HEK293T (cell line): ENCODE data around the gene CYP2F1.
"Not testable (repeated sequence)": the region's sequence is repeated elsewhere in the genome, so short reads cannot be mapped to it uniquely, and the experiment has no call there.

ENCODE experiments used
- CTCF ChIA-PET: fragments of 350-600 bp; formaldehyde crosslinking; extraction: SDS; loops from one replicate; lab custom pipeline; 2021; ENCODE audit warnings: antibody characterized with exemption, inconsistent platforms; lab: Yijun Ruan, JAX
- POLR2A ChIA-PET: fragments of 350-600 bp; formaldehyde crosslinking; extraction: SDS; loops from one replicate; lab custom pipeline; 2020; ENCODE audit warnings: antibody characterized with exemption, inconsistent platforms; lab: Yijun Ruan, JAX
- DNase-seq: peaks from one replicate; pipeline ENCODE4 v3.0.0; 2012; ENCODE audit warnings: mixed read lengths; ENCODE audit errors: extremely low spot score
- ARNT ChIP-seq: fragments of 450-650 bp; IDR thresholded peaks from 2 replicates; pipeline ENCODE4 v1.6.1; 2017; ENCODE audit warnings: mild to moderate bottlenecking
- BHLHE40 ChIP-seq: fragments of 450-650 bp; IDR thresholded peaks from 2 replicates; pipeline ENCODE4 v1.6.1; 2016; ENCODE audit warnings: mild to moderate bottlenecking, moderate library complexity, borderline replicate concordance
- CTBP1 ChIP-seq: fragments of 450-650 bp; IDR thresholded peaks from 2 replicates; pipeline ENCODE4 v1.6.1; 2016; ENCODE audit warnings: borderline replicate concordance
- ELF4 ChIP-seq: fragments of 450-650 bp; IDR thresholded peaks from 2 replicates; pipeline ENCODE4 v1.6.1; 2017; ENCODE audit warnings: antibody characterized with exemption
- FOXA1 ChIP-seq: fragments of 450-650 bp; IDR thresholded peaks from 2 replicates; pipeline ENCODE4 v1.6.1; 2016; ENCODE audit warnings: mild to moderate bottlenecking
- FOXK2 ChIP-seq: fragments of 450-650 bp; IDR thresholded peaks from 2 replicates; pipeline ENCODE4 v1.6.1; 2016; ENCODE audit warnings: mild to moderate bottlenecking
- FOXM1 ChIP-seq: fragments of 450-650 bp; IDR thresholded peaks from 2 replicates; pipeline ENCODE4 v1.6.1; 2017; ENCODE audit warnings: mild to moderate bottlenecking, borderline replicate concordance
- HDGF ChIP-seq: fragments of 450-650 bp; IDR thresholded peaks from 2 replicates; pipeline ENCODE4 v1.6.1; 2017; ENCODE audit warnings: antibody characterized with exemption, borderline replicate concordance
- L3MBTL2 ChIP-seq: fragments of 450-650 bp; conservative IDR thresholded peaks from 2 replicates; pipeline ENCODE4 v1.6.1; 2016; ENCODE audit warnings: mild to moderate bottlenecking
- LEF1 ChIP-seq: fragments of 450-650 bp; IDR thresholded peaks from 2 replicates; pipeline ENCODE4 v1.6.1; 2017; ENCODE audit warnings: mild to moderate bottlenecking, borderline replicate concordance
- NFRKB ChIP-seq: fragments of 450-650 bp; IDR thresholded peaks from 2 replicates; pipeline ENCODE4 v1.6.1; 2016; ENCODE audit warnings: mild to moderate bottlenecking, moderate library complexity
- SP1 ChIP-seq: fragments of 450-650 bp; IDR thresholded peaks from 2 replicates; pipeline ENCODE4 v1.6.1; 2017
- SUZ12 ChIP-seq: fragments of 450-650 bp; IDR thresholded peaks from 2 replicates; pipeline ENCODE4 v1.6.1; 2016; ENCODE audit warnings: mild to moderate bottlenecking
- TARDBP ChIP-seq: fragments of 450-650 bp; IDR thresholded peaks from 2 replicates; pipeline ENCODE4 v1.6.1; 2016
- ZNF384 ChIP-seq: fragments of 450-650 bp; IDR thresholded peaks from 2 replicates; pipeline ENCODE4 v1.6.1; 2016
- TF ChIP-seq, protein P1 (sequence below): fragments of 450-650 bp; IDR thresholded peaks from 2 replicates; pipeline ENCODE4 v1.6.1; 2016

CYP2F1 gene

DNA sequence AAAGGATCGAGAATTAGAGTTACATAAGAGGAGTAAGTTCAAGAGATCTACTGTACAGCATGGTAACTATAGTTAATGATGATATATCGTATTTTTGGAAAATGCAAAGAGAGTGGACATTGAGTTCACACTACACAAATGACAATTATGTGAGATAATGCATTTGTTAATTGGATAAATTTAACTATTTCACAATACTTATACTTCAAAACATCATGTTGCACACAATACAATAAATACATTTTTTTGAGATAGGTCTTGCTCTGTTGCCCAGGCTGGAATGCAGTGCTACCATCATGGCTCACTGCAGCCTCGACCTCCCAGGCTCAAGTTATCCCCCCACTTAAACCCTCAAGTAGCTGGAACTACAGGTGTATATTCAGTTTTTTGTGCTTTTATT is 8.1 kb upstream of the CYP2F1 start:
- POLR2A ChIA-PET: no interaction called here

DNA sequence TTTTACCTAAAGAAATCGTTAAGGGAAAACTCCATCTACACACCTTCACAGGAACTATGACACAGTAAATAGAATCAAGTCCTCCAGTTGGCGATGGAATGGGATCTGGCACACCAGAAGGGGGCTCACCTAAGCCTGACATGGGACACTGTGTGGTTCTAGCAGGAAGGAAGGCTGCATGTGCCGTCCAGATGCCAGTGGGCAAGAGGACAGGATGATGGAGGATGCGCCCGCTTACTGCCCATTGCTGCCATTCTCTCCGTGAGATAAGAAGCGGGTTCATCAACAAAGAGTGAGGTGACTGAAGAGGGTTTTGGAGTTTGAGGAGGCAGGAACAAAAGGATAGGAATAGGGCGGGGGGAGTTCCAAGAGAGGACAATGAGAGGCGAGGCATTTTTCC is 2.9 kb upstream of the CYP2F1 start:
- CTCF ChIA-PET: no interaction called here
- POLR2A ChIA-PET: no interaction called here
- no peak for TF ChIP-seq NFRKB
- TF ChIP-seq SUZ12: no peak
- no peak for TF ChIP-seq FOXA1
- TF ChIP-seq BHLHE40: no peak
- no peak for TF ChIP-seq TARDBP
- no peak for TF ChIP-seq ARNT
- TF ChIP-seq L3MBTL2: no peak
- TF ChIP-seq FOXK2: no peak
- no peak for TF ChIP-seq LEF1
- TF ChIP-seq CTBP1: no peak
- no peak for TF ChIP-seq FOXM1
- no peak for TF ChIP-seq HDGF
- TF ChIP-seq SP1: no peak
- no peak for DNase-seq

More for the DNA sequence above, 8.1 kb upstream of the CYP2F1 start:
- DNase-seq: no peak
- CTCF ChIA-PET: no interaction called here
- no peak for TF ChIP-seq BHLHE40
- TF ChIP-seq FOXM1: no peak
- no peak for TF ChIP-seq L3MBTL2
- no peak for TF ChIP-seq FOXA1
- no peak for TF ChIP-seq CTBP1
- no peak for TF ChIP-seq ZNF384
- no peak for TF ChIP-seq FOXK2
- TF ChIP-seq SP1: no peak
- TF ChIP-seq NFRKB: no peak
- TF ChIP-seq TARDBP: no peak

DNA sequence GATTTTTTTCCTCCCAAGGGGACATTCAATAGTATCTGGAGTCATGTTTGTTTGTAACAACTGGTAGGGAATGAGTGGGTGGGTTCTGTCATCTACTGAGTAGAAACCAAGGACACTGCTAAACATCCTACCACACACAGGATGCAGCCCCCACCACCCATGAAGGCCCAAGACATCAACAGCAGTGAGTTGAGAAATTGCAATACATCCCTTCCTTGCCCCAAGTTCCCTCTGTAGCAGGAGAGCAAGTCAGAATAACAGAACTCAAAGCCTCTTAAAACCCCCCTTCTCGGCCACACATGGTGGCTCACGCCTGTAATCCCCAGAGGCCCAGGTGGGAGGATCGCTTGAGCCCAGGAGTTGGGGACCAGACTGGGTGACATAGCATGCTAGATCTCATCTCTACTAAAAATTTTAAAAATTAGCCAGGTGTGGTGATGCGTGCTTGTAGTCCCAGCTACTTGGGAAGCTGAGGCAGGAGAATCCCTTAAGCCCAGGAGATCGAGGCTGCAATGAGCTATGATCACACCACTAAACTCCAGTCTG is 2.4 kb upstream of the CYP2F1 start:
- ChIA-PET POLR2A (no interaction called here), CTCF (no interaction called here)
- TF ChIP-seq ARNT: no peak
- no peak for TF ChIP-seq TARDBP
- no peak for TF ChIP-seq ELF4
- TF ChIP-seq FOXM1: no peak
- TF ChIP-seq FOXK2: no peak
- TF ChIP-seq CTBP1: no peak
- no peak for TF ChIP-seq L3MBTL2
- TF ChIP-seq FOXA1: no peak
- no peak for TF ChIP-seq LEF1
- TF ChIP-seq NFRKB: no peak
- no peak for TF ChIP-seq SUZ12
- no peak for TF ChIP-seq BHLHE40
- TF ChIP-seq SP1: no peak
- no peak for DNase-seq

DNA sequence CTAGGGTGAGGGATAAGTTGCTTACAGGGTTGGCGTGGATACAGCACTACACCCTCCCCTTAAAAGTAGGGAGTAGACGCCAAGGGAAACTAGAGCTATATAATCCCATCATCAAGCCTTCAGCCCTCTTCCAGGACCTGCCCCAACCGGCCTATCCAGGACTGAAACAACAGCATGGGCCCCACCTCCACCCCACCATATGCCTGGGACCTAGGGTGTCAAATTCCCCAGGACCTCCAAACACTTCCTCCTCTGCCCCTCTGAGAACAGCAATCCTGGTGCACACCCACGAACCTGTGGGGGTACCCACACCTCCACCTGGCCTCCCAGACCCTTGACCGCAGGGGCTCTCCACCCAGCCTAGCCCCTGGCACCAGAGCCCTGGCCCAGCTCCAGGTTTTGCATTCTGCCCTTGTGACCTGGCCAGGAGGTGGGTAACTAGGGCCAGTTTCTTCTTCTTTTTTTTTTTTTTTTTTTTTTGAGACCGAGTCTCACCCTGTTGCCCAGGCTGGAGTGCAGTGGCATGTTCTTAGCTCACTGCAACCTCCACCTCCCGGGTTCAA is 1.4 kb upstream of the CYP2F1 start:
- TF ChIP-seq FOXK2 (no peak), L3MBTL2 (no peak), ELF4 (no peak), CTBP1 (no peak), FOXM1 (no peak), SUZ12 (no peak), FOXA1 (no peak), ARNT (no peak), NFRKB (no peak), LEF1 (no peak)
- ChIA-PET POLR2A (no interaction called here), CTCF (no interaction called here)
- DNase-seq: no peak

DNA sequence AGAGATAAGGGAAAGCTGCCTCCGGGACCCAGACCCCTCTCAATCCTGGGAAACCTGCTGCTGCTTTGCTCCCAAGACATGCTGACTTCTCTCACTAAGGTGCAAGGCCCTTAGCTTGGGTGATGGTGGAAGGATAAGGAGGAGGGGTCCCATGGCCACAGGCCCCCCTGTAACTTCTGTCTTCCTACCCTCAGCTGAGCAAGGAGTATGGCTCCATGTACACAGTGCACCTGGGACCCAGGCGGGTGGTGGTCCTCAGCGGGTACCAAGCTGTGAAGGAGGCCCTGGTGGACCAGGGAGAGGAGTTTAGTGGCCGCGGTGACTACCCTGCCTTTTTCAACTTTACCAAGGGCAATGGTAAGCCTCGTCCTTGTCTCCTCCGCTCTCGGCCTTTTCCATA is 2.0 kb downstream of the CYP2F1 start:
- ChIA-PET CTCF (no interaction called here), POLR2A (no interaction called here)
- TF ChIP-seq L3MBTL2: no peak
- no peak for TF ChIP-seq NFRKB
- TF ChIP-seq FOXK2: no peak
- no peak for TF ChIP-seq LEF1
- TF ChIP-seq ARNT: no peak
- TF ChIP-seq FOXA1: no peak
- TF ChIP-seq SP1: no peak
- no peak for TF ChIP-seq TARDBP
- no peak for TF ChIP-seq ELF4
- TF ChIP-seq CTBP1: no peak
- TF ChIP-seq FOXM1: no peak
- TF ChIP-seq HDGF: no peak
- no peak for TF ChIP-seq BHLHE40
- no peak for DNase-seq

DNA sequence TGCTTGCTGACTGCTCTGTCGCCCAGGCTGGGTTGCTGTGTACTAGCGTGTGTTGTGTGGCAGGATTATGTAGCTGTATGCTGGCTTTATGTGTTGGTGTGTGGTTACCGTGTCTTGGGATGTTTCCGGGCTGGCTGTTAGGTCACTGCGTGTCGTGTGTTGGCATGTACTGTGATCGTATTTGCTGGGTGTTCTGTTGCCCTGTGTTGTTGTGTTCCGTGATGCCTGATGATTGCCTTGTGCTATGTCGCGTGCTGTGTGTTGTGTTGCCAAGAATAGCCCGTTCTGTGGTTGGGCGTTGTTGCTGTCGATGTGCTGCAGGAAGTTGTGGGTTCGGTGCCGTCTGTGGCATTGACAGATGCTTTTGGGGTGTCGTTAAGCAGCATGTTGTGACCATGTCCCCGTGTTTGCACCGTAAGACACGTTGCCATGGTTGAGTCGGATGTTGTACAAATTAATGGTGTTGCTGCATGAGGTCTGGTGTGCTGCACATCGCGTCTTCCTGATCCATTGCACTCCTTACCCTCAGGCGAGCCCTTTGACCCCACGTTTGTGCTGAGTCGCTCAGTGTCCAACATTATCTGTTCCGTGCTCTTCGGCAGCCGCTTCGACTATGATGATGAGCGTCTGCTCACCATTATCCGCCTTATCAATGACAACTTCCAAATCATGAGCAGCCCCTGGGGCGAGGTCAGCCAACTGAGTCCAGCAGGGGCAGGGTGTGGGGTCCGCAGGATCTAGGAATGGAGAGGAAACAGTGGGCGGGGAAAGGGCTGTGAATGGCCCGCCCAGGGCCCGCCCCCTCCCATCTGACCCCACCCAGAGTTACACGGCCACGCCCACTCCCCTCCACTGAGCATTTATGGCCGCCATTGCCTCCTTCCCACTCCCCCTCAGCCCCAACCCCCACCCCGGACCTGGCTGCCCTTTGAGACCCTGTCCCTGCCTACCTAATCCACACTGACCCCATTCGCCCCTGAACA is 7.0 kb downstream of the CYP2F1 start:
- POLR2A ChIA-PET, CTCF ChIA-PET: not testable (repeated sequence)

DNA sequence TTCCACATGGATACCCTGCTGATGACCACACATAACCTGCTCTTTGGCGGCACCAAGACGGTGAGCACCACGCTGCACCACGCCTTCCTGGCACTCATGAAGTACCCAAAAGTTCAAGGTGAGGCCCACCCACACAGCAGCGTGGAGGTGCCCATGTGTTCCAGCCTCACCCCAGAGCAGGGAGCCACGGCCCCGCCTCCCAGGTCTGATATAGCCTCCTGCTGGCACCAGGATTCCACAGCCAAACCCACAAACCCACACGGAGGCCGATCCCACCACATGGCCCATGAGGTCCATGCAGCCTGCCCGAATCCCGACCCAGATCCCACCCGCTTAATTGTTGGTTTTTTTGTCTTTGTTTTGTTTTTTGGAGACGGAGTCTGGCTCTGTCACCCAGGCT is 8.6 kb downstream of the CYP2F1 start:
- DNase-seq, CTCF ChIA-PET, POLR2A ChIA-PET: not testable (repeated sequence)

More for the DNA sequence above, 7.0 kb downstream of the CYP2F1 start:
- not testable (repeated sequence) for DNase-seq

DNA sequence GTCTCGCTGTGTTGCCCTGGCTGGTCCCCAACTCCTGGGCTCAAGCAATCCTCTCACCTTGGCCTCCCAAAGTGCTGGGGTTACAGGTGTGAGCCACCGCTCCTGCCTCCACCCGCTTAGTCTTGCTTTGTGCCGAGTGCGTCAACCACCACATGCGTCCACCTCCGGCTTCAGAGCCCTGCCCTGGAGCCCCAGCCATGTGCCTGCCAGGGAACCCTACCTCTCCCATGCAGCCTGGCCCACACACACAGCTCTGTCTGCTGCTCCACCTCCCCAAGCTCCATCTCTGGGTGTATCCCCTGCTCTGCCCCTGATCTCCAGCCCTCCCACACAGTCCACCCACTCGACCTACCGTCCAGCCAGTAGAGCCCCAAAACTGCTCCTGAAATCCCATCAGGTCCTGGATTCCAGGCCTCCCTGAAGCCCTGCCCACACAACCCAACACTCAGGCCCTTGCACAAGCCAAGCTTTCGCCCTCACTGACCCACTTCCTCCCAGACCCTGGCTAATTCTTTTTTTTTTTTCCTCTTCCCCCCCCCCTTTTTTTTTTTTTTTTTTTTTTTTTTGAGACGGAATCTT is 9.6 kb downstream of the CYP2F1 start:
- TF ChIP-seq L3MBTL2: no peak
- no peak for TF ChIP-seq SUZ12
- no peak for TF ChIP-seq ARNT
- TF ChIP-seq, protein P1, sequence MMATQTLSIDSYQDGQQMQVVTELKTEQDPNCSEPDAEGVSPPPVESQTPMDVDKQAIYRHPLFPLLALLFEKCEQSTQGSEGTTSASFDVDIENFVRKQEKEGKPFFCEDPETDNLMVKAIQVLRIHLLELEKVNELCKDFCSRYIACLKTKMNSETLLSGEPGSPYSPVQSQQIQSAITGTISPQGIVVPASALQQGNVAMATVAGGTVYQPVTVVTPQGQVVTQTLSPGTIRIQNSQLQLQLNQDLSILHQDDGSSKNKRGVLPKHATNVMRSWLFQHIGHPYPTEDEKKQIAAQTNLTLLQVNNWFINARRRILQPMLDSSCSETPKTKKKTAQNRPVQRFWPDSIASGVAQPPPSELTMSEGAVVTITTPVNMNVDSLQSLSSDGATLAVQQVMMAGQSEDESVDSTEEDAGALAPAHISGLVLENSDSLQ: no peak
- no peak for TF ChIP-seq LEF1
- no peak for TF ChIP-seq ZNF384
- no peak for TF ChIP-seq BHLHE40
- no peak for TF ChIP-seq FOXM1
- no peak for TF ChIP-seq FOXA1
- no peak for TF ChIP-seq CTBP1
- TF ChIP-seq ELF4: no peak
- TF ChIP-seq NFRKB: no peak
- TF ChIP-seq TARDBP: no peak
- TF ChIP-seq HDGF: no peak
- DNase-seq: no peak
- CTCF ChIA-PET: no interaction called here
- POLR2A ChIA-PET: no interaction called here

DNA sequence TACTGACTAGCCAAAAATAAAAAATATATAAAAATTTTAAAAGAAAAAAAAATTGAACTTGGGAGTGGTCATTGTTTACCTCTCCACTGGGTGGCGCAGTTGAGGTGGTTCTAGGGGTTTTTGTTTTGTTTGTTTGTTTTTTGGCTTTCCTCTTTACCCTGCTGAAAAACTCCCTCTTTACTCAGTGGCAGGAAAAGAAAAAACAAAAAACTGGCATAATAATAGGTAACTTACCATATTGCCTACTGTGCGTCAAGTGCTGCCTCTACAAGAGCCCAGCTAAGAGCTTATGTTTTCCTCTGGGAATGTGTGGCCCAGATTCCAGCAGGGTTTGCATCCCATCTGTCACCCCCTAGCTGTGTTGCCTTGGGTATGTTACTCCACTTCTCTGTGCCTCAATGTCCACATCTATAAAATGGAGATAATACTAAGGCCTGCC is 12.6 kb downstream of the CYP2F1 start:
- DNase-seq, POLR2A ChIA-PET: not testable (repeated sequence)
- CTCF ChIA-PET: interaction anchor here (1.2 to 1.6 kb wide), 2 partner anchors 18 to 481 kb away, joined by 3 to 9 read pairs; no protein-coding TSS in a partner anchor

DNA sequence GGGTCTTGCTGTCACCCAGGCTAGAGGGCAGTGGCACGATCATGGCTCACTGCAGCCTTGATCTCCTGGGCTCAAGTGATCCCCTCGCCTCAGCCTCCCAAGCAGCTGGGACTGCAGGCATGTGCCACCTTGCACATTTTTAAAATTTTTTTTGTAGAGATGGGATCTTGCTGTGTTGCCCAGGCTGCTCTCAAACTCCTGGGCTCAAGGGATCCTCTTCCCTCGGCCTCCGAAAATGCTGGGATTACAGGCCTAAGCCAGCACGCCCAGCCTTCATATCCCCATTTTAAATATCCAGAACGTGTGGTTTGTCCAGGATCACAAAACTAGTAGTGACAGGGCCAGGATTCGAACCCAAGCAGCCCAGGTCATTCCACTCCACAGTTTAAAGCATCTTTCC is 13.1 kb downstream of the CYP2F1 start:
- CTCF ChIA-PET: interaction anchor here (1.2 to 1.6 kb wide), 2 partner anchors 17 to 481 kb away, joined by 3 to 9 read pairs; no protein-coding TSS in a partner anchor
- DNase-seq, POLR2A ChIA-PET: not testable (repeated sequence)
